Measurements from ENCODE around the gene GULP1. TPM values are rescaled to one million over a fixed set of nuclear protein-coding genes. Genes with fewer than 3 reads are reported as not detected.

GULP1 gene
- total RNA-seq, 2 experiments from 2014 or later, result not detected

DNA sequence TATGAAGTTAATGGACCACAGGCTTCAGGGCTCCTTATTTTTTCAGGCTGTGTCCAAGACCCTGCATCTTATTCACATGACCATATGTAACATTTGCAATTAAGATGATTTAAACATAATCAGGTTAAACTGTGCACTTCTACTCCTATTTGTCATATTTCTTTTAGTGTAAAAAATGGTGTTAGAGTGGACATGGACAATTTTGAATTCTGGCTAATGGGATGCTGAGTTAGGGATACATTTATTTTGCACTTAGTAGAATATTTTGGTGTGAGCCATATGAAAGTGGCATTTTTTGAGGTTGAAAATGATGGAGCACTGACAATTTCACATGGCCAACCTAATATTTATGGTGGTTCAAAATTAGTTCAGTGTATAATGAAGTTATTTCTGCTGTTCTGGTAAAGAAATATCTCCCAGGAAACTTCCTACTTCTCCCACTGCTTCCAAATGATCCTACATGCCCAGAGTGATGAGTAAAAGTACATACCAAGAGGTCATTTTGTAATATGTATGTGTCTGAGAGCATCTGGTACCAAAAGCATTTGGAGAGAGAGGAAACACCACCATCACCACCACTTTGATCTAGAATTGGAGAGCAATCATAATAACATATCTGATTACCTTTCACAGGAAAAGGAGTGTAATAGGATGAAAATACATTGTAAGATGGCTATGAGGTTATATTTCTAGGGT, 36.0 kb downstream of the GULP1 start:
- ATAC-seq (no peak), DNase-seq (no peak)
- Mint-ChIP-seq H3K4me3 (no peak overlapping the region), H3K4me1 (ENCODE audit: low read depth) (no peaks in the 10 kb centered on the region), H3K27me3 (no peaks in the 10 kb centered on the region), H3K27ac (no peak overlapping the region), H3K36me3 (ENCODE audit: low read depth) (no peaks in the 10 kb centered on the region), H3K9me3 (no peaks in the 10 kb centered on the region)
- TF ChIP-seq, protein P1, sequence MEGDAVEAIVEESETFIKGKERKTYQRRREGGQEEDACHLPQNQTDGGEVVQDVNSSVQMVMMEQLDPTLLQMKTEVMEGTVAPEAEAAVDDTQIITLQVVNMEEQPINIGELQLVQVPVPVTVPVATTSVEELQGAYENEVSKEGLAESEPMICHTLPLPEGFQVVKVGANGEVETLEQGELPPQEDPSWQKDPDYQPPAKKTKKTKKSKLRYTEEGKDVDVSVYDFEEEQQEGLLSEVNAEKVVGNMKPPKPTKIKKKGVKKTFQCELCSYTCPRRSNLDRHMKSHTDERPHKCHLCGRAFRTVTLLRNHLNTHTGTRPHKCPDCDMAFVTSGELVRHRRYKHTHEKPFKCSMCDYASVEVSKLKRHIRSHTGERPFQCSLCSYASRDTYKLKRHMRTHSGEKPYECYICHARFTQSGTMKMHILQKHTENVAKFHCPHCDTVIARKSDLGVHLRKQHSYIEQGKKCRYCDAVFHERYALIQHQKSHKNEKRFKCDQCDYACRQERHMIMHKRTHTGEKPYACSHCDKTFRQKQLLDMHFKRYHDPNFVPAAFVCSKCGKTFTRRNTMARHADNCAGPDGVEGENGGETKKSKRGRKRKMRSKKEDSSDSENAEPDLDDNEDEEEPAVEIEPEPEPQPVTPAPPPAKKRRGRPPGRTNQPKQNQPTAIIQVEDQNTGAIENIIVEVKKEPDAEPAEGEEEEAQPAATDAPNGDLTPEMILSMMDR (IDR thresholded peaks at IDR 0.05), result no peak
- CTCF ChIA-PET, result no interaction called here
- intact Hi-C loops (cut with micrococcal nuclease), result no loop called here
- POLR2A ChIA-PET, result no interaction called here

DNA sequence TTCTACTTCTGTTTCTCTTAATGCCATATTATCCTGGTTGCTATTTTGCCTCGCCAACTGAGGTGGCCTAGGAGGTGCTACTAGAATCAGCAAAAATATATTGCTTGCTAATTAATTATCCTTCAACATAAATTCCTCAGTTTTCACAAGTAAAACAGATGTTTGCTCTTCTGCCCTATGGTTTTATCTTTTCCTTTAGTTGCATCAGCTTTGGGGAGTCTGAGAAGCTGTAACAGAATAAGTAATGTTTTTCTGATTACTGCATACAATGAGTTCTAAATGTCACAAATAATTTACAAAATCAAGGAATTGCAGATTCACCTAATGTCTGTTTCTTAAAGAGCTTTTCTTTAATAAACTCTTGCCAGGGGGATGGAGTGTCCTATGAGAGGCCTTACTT, 36.7 kb downstream of the GULP1 start:
- CTCF ChIA-PET, result no interaction called here
- no peak overlapping the region for H3K4me3 Mint-ChIP-seq

DNA sequence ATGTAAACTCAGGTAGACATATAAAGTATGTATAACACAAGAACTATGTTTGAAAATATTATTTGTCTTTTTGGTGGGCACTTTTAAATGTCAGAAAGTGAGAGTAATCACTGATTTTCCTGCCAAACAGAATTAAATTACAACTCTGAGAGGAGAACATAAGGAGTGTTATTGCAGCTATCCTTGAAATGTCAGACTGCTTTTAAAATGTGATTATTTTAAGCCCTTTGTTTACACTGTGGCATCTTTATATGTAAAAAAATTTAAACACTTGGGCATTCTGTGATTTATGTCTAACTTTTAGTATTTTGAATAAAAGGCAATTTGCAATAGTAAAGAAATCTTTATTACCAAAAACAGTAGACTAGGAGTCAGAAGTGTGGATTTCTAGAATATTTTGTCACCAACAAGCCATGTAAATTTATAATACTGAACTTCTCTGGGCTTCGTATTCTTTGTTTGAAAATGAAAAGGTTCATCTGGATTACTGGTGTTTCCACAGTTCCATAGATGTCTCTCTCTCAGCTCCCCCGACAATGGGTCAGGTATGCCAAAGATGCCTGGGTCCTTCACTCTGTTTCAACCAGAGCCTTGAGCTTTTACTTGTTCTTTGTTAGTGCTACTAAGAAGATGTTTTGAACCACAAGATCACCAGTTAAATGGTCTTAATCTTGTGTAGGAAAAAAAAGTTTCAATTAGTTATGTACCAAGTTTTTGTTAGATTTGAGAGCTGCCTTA, 38.8 kb downstream of the GULP1 start:
- no peak for ATAC-seq
- Mint-ChIP-seq H3K36me3 (ENCODE audit: low read depth) (no peaks in the 10 kb centered on the region), H3K4me1 (ENCODE audit: low read depth) (no peaks in the 10 kb centered on the region), H3K27me3 (no peaks in the 10 kb centered on the region), H3K27ac (no peak overlapping the region), H3K4me3 (no peak overlapping the region), H3K9me3 (no peaks in the 10 kb centered on the region)
- POLR2A ChIA-PET, result no interaction called here
- CTCF ChIA-PET, result interaction anchor here (0.7 kb wide), 1 partner anchor 10 kb away, joined by 3 read pairs; no protein-coding TSS in a partner anchor
- intact Hi-C loops (cut with micrococcal nuclease), result no loop called here
- DNase-seq, result no peak
- TF ChIP-seq, protein P1 (IDR thresholded peaks at IDR 0.05), result no peak

More for the DNA sequence above, 36.7 kb downstream of the GULP1 start:
- POLR2A ChIA-PET, result no interaction called here
- TF ChIP-seq, protein P1 (IDR thresholded peaks at IDR 0.05), result no peak
- intact Hi-C loops (cut with micrococcal nuclease), result no loop called here
- H3K4me1 Mint-ChIP-seq (ENCODE audit: low read depth), result no peaks in the 10 kb centered on the region
- H3K27ac Mint-ChIP-seq, result no peak overlapping the region
- no peaks in the 10 kb centered on the region for H3K27me3 Mint-ChIP-seq
- no peak for ATAC-seq
- no peaks in the 10 kb centered on the region for H3K9me3 Mint-ChIP-seq
- no peaks in the 10 kb centered on the region for H3K36me3 Mint-ChIP-seq (ENCODE audit: low read depth)
- DNase-seq, result no peak

DNA sequence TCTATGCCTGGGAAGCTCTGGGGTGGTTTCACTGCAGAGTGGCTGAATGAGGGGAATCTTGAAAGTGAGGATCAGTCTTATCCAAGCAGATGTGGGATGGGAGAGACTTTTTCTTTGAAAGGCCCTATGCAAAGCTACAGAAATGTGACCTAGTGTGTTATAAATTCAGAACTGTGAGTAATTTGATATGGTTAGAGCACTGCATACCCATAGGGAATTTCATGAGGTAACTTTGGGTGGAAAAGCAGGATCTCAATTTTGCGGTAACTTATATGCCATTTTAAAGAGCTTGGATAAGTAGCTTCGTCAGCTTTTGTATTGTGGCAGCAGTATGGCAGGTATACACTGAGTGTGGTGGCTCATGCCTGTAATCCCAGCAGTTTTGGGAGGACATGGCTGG, 40.9 kb downstream of the GULP1 start:
- DNase-seq, result no peak
- POLR2A ChIA-PET, result no interaction called here

More for the DNA sequence above, 40.9 kb downstream of the GULP1 start:
- Mint-ChIP-seq H3K4me3 (no peak overlapping the region), H3K36me3 (ENCODE audit: low read depth) (no peaks in the 10 kb centered on the region), H3K9me3 (no peaks in the 10 kb centered on the region), H3K27me3 (no peaks in the 10 kb centered on the region), H3K4me1 (ENCODE audit: low read depth) (no peaks in the 10 kb centered on the region), H3K27ac (no peak overlapping the region)
- intact Hi-C loops (cut with micrococcal nuclease), result no loop called here
- ATAC-seq, result no peak
- CTCF ChIA-PET, result no interaction called here
- TF ChIP-seq, protein P1 (IDR thresholded peaks at IDR 0.05), result no peak
